ENCODE data around the gene SLC17A4.

- no peak for TF ChIP-seq TCF7L2 (IDR thresholded peaks at IDR 0.05; ENCODE audit: low read depth, low read length)
- TF ChIP-seq, protein P1, sequence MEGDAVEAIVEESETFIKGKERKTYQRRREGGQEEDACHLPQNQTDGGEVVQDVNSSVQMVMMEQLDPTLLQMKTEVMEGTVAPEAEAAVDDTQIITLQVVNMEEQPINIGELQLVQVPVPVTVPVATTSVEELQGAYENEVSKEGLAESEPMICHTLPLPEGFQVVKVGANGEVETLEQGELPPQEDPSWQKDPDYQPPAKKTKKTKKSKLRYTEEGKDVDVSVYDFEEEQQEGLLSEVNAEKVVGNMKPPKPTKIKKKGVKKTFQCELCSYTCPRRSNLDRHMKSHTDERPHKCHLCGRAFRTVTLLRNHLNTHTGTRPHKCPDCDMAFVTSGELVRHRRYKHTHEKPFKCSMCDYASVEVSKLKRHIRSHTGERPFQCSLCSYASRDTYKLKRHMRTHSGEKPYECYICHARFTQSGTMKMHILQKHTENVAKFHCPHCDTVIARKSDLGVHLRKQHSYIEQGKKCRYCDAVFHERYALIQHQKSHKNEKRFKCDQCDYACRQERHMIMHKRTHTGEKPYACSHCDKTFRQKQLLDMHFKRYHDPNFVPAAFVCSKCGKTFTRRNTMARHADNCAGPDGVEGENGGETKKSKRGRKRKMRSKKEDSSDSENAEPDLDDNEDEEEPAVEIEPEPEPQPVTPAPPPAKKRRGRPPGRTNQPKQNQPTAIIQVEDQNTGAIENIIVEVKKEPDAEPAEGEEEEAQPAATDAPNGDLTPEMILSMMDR (IDR thresholded peaks at IDR 0.05), result no peak
Observed at GRCh38 chr6:25789475-25789874, 34.9 kb downstream of the SLC17A4 start.

Measured in Panc1 (cell line).